SH-SY5Y (cell line): Measurements from ENCODE around the gene GALNT18.

Experiments used
- GATA2 ChIP-seq: IDR thresholded peaks from 2 replicates; pipeline ENCODE4 v1.6.1; 2011; ENCODE audit warnings: mild to moderate bottlenecking, low read depth, low read length
- GATA3 ChIP-seq: IDR thresholded peaks from 2 replicates; pipeline ENCODE4 v1.6.1; 2011; ENCODE audit warnings: low read depth, mild to moderate bottlenecking, low read length, moderate library complexity

- TF ChIP-seq GATA2 (no peak), GATA3 (no peak)
These were observed 86.2 kb downstream of the GALNT18 start for GRCh38 chr11:11535611-11536010.
